Lung (tissue), 12 donors: ENCODE measurements around the gene NRM. TPM values are rescaled to one million over a fixed set of nuclear protein-coding genes. Genes with fewer than 3 reads are reported as not detected.
"Not testable (repeated sequence)": the region's sequence is repeated elsewhere in the genome, so short reads cannot be mapped to it uniquely, and the experiment has no call there.

Source experiments
- ATAC-seq: fragments of 200-7000 bp; cut with Tn5 transposase; one replicate; pipeline ENCODE4 v1.9.1; 2020; ENCODE audit warnings: moderate number of reproducible peaks; ENCODE audit not compliant: insufficient read depth, low FRiP score
- DNase-seq, 3 donors: peaks; one replicate each; pipeline ENCODE4 v3.0.0-alpha.2; 2013 to 2017
- H3K27ac ChIP-seq, 2 donors: one replicate each; pipeline ENCODE4 v1.5.1; 2013; ENCODE audit warnings: mild to moderate bottlenecking in 2 of 2, moderate library complexity in 2 of 2, control low read depth in 1 of 2, inconsistent platforms in 1 of 2, low read depth in 1 of 2, low read length in 1 of 2
- H3K27me3 ChIP-seq, 3 donors: one replicate each; pipeline ENCODE4 v1.5.1; 2013; ENCODE audit warnings: low read length in 2 of 3; ENCODE audit not compliant: control insufficient read depth in 3 of 3, insufficient read depth in 3 of 3
- H3K36me3 ChIP-seq, 4 donors: one replicate each; pipeline ENCODE4 v1.5.1; 2013; ENCODE audit warnings: low read length in 4 of 4, mild to moderate bottlenecking in 1 of 4, moderate library complexity in 1 of 4; ENCODE audit not compliant: control insufficient read depth in 4 of 4, insufficient read depth in 4 of 4
- H3K4me1 ChIP-seq, 5 donors: one replicate each; pipeline ENCODE4 v1.5.1; 2013; ENCODE audit warnings: low read length in 5 of 5, mild to moderate bottlenecking in 2 of 5, moderate library complexity in 1 of 5; ENCODE audit not compliant: control insufficient read depth in 5 of 5, insufficient read depth in 5 of 5
- H3K4me3 ChIP-seq: one replicate; pipeline ENCODE4 v1.5.1; 2013; ENCODE audit warnings: mild to moderate bottlenecking, control low read depth, moderate library complexity
- H3K9ac ChIP-seq, 2 donors: one replicate each; pipeline ENCODE4 v1.5.1; 2013; ENCODE audit warnings: low read length in 2 of 2, control low read depth in 1 of 2; ENCODE audit not compliant: insufficient read depth in 1 of 2
- H3K9me3 ChIP-seq, 4 donors: one replicate each; pipeline ENCODE4 v1.5.1; 2013; ENCODE audit warnings: low read length in 3 of 4, mild to moderate bottlenecking in 1 of 4, moderate library complexity in 1 of 4; ENCODE audit not compliant: control insufficient read depth in 4 of 4, insufficient read depth in 3 of 4
- CTCF ChIP-seq: IDR thresholded peaks from 2 replicates; pipeline ENCODE4 v1.5.1; 2012; ENCODE audit warnings: mild to moderate bottlenecking; ENCODE audit errors: control extremely low read depth, extremely low read depth
- WGBS, 2 donors: extraction: QIAGEN DNeasy Blood & Tissue Kit; methylation state at CpG; one replicate each; pipeline ENCODE4 v1.1.7; 2013; 5-methylcytosine and 5-hydroxymethylcytosine counted together
- polyA plus RNA-seq, 2 donors: library from polyadenylated mRNA; stranded (reverse); fragments of 200-250 nt; gene quantifications; one replicate each; pipeline ENCODE4 v1.2.1, GENCODE V29; 2013
- total RNA-seq, 2 donors: library from RNA; depleted of rRNA in 1 of 2; stranded (reverse); fragments of >200 nt in 1 of 2; gene quantifications; one replicate each; pipeline ENCODE4 v1.2.1, GENCODE V29; 2014 to 2021
- donor health status: control.
- donor health status: control.
- donor health status: Bipolar disorder and iron deficiency.
- donor health status: healthy.
- donor health status: DM: yes; HTN: yes; CAD: no.

NRM gene
- total and polyA plus RNA-seq, 4 donors = 5.1 to 18.7 (median 15.9) TPM

DNA sequence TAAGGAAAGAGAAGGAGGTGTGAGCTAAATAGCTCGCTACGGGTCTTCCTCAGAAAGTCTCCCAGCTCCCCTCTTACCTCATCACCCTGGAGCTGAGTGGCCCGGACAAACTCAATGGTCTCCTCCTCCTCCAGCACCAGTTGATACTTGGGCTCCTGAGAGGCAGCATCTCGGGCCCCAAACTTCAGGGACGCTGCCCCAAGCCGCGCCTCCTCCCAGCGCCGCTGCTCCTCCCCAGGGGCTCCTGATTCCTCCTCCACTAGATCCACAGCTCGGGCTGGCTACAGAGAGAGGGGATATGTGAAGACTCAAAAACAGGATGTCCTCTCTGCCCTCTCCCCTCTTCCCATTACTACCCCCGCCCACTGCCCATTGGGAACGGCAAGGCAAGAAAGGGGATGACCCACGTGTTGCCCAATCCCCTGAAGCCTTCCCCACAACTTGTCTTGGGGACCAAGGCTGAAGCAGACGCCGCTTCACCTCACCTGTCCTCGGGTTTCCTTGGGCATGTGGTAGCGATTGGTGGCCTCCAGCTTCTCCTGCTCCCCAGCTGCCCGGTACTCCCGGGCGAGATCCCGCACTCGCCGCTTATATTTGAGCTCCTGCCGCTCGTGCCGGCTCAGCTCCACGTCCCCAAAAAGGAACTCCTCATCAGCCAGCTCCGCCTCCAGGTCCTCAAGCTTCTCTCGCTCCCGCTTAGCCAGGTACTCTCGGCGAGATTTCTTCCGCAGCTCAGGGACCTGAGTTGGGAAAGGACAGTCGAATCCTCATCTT, 25.6 kb downstream of the NRM start:
- Histone ChIP-seq H3K9ac (no peak overlapping the region), H3K36me3 (peaks cover 29 to 50% (median 43%) of the 10 kb centered on the region in 4 donors), H3K27me3 (no peaks in the 10 kb centered on the region), H3K27ac (no peak overlapping the region), H3K4me3 (no peak overlapping the region), H3K4me1 (no peaks in the 10 kb centered on the region), H3K9me3 (no peaks in the 10 kb centered on the region)
- WGBS, 2 donors = 93 to 95% methylated on average over 34 of the region's 34 CpGs
- no peak for TF ChIP-seq CTCF
- ATAC-seq (no peak), DNase-seq (no peak)

GRCh38 chr6:30657922-30658321, 32.9 kb downstream of the NRM start:
- not testable (repeated sequence) for DNase-seq, H3K9me3 ChIP-seq, H3K27me3 ChIP-seq, ATAC-seq, H3K27ac ChIP-seq, H3K4me1 ChIP-seq, H3K4me3 ChIP-seq, H3K9ac ChIP-seq
- H3K36me3 ChIP-seq = peaks cover 43 to 75% (median 50%) of the 10 kb centered on the region in 4 donors
- 98 to 99% methylated on average over 5 of the region's 5 CpGs for WGBS, 2 donors

DNA sequence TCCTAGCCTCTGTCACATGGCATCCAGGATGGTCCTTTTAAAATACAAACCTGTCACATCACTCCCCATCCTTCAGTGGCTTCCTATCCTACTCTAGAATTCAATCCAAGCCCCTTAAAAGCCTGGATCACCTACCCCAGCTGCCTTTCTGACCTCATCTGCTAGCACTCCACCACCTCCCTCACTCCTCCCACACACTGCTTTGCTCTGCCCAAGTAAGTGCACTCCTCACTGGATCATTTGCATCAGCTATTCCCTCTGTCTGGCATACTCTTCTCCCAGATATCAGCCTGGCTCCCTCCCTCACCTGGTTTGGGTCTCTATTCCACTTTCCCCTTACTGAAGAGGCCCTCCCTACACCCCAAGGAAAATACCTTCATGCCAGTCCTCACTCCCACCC, 33.3 kb downstream of the NRM start:
- no peak for DNase-seq
- Histone ChIP-seq H3K9me3 (no peaks in the 10 kb centered on the region), H3K9ac (no peak overlapping the region), H3K4me1 (no peaks in the 10 kb centered on the region), H3K27me3 (no peaks in the 10 kb centered on the region), H3K4me3 (no peak overlapping the region), H3K27ac (no peak overlapping the region), H3K36me3 (peaks cover 44 to 76% (median 49%) of the 10 kb centered on the region in 4 donors)
- no peak for ATAC-seq
- TF ChIP-seq CTCF = no peak

- Histone ChIP-seq H3K4me1 (no peaks in the 10 kb centered on the region), H3K36me3 (peaks cover 40 to 71% (median 47%) of the 10 kb centered on the region in 4 donors), H3K9ac (no peak overlapping the region), H3K27ac (no peak overlapping the region), H3K4me3 (no peak overlapping the region), H3K27me3 (no peaks in the 10 kb centered on the region), H3K9me3 (no peaks in the 10 kb centered on the region)
- no peak for TF ChIP-seq CTCF
- WGBS, 2 donors = 34 to 68% methylated on average over 7 of the region's 7 CpGs
- no peak for DNase-seq
- ATAC-seq = no peak
These were observed 34.3 kb downstream of the NRM start for GRCh38 chr6:30656513-30656912.
